ENCODE data around the gene DAPK1.
A peak's percentile ranks its signal among the peaks of the same experiment; 100 is the strongest.

Gene DAPK1

DNA sequence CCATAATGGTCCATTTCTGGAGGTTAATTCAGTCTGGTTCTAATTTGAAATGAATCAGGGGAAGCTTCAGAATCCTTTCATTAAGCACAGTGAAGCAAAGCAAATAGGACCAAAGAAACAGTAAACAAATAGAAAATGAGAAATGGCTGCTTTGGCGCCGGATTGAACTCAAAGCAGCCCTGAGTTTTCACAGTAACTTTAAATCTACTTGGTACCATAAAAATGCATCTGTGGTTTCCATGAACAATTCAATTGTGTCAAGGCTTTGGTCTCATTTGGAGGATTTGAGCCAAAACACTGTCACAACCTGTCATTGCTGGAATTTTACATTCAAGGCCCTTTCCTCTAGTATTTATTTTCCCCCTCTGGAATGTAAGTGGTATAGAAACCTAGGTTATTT, 25.9 kb upstream of the DAPK1 start:
- no peaks in the 10 kb centered on the region for H4K20me1 ChIP-seq
- no peak overlapping the region for H3K27ac ChIP-seq
- TF ChIP-seq Cebpa-rat (IDR thresholded peaks at IDR 0.05), result no peak
- no peak overlapping the region for H3K4me2 ChIP-seq
- no peaks in the 10 kb centered on the region for H3K36me3 ChIP-seq
- no peak overlapping the region for H3K4me3 ChIP-seq
- no peak overlapping the region for H3K9ac ChIP-seq
- no peaks in the 10 kb centered on the region for H3K9me3 ChIP-seq (replicated peaks in 1 of 11)
- H3K4me1 ChIP-seq, result no peaks in the 10 kb centered on the region
- H3K27me3 ChIP-seq, result no peaks in the 10 kb centered on the region

DNA sequence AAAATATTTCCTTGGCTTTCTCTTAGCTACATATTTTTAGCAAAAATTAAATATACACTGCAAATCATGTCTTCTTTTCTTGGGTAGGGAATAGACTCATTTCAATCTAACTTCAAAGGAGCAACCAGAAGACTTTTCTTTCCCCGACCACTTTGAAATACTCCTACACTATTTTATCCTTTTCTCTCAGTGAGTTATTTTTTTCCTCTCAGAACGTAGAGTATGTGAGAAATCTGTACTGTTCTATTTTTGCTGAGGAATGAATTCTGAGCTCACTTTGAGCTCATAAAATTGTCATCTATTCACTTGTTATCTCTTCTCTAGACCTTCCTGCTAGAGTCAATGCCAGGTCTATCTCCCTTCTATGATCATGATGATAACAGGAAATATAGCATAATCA, 22.2 kb upstream of the DAPK1 start:
- no peaks in the 10 kb centered on the region for H3K9me3 ChIP-seq (replicated peaks in 1 of 11)
- no peak overlapping the region for H3K27ac ChIP-seq
- H3K4me3 ChIP-seq, result no peak overlapping the region
- no peak overlapping the region for H3K4me2 ChIP-seq
- no peaks in the 10 kb centered on the region for H3K27me3 ChIP-seq
- no peaks in the 10 kb centered on the region for H3K36me3 ChIP-seq
- no peak overlapping the region for H3K9ac ChIP-seq
- TF ChIP-seq Cebpa-rat (IDR thresholded peaks at IDR 0.05), result no peak
- H4K20me1 ChIP-seq, result no peaks in the 10 kb centered on the region
- H3K4me1 ChIP-seq, result peaks cover 11 to 33% (median 22%) of the 10 kb centered on the region in 10 experiments

DNA sequence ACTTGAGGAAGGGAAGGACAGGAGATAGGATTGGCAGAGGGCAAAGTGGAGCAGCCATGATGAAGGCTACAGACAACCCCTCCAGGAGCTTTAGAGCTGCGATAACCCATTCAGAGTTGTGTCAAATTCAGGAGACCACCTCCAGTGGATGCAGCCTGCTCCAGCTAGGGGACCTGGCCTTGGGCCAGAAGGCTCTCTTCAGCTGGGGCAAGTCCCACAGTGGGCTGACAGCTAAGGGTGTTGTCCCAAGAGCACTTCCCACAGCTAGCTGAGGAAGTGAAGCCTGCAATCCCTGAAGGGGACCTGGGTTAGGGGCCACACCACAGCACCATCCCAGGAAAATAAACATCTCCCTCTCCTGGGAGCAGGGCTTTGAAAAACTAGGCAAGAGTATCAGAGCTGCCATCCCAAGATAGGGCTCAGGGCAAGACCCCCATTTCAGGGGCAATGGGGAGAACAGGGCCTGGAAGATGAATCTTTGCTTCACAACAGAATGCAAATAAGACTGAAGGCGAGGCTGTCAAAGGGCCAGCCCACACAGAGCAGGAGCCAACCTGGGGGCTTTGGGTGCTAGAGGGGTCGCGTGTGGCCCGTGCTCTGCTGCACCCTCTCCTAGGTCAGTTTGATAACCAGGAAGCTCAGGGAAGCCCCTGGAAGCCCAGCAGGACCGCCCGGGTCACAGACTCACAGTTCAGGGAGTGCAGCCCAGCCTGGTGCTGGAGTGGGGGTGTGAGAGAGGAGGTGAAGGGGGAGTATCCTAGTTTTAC, 19.3 kb upstream of the DAPK1 start:
- Histone ChIP-seq H3K9me3 (replicated peaks in 1 of 11) (no peaks in the 10 kb centered on the region), H3K9ac (no peak overlapping the region), H3K4me2 (peak overlapping the region in 7 of 11 experiments; percentile 8 to 82 (median 56); a peak in 11 of 22 replicates), H3K27ac (peak overlapping the region in 4 of 11 experiments; percentile 7 to 26 (median 12); a peak in 4 of 22 replicates), H3K27me3 (no peaks in the 10 kb centered on the region), H3K4me3 (no peak overlapping the region), H3K4me1 (peaks cover 11 to 44% (median 27%) of the 10 kb centered on the region in 10 experiments), H3K36me3 (no peaks in the 10 kb centered on the region), H4K20me1 (no peaks in the 10 kb centered on the region)
- no peak for TF ChIP-seq Cebpa-rat (IDR thresholded peaks at IDR 0.05)

- Histone ChIP-seq H3K4me2 (peak overlapping the region; percentile 48 to 82 (median 67)), H3K27me3 (no peaks in the 10 kb centered on the region), H3K9ac (peak overlapping the region in 9 of 11 experiments; percentile 39 to 68 (median 54); a peak in 17 of 22 replicates), H3K27ac (peak overlapping the region; percentile 65 to 89 (median 78); a peak in 21 of 22 replicates), H3K4me3 (no peak overlapping the region; a peak in 1 of 20 replicates), H3K9me3 (replicated peaks in 1 of 11) (no peaks in the 10 kb centered on the region), H4K20me1 (no peaks in the 10 kb centered on the region), H3K36me3 (no peaks in the 10 kb centered on the region), H3K4me1 (peaks cover 11 to 44% (median 27%) of the 10 kb centered on the region in 10 experiments)
- TF ChIP-seq Cebpa-rat (IDR thresholded peaks at IDR 0.05), result peak in 5 of 11 experiments; percentile 18 to 46 (median 36); a peak in 4 of 22 replicates
These were observed 17.9 kb upstream of the DAPK1 start for GRCh38 chr9:87479801-87480201.

DNA sequence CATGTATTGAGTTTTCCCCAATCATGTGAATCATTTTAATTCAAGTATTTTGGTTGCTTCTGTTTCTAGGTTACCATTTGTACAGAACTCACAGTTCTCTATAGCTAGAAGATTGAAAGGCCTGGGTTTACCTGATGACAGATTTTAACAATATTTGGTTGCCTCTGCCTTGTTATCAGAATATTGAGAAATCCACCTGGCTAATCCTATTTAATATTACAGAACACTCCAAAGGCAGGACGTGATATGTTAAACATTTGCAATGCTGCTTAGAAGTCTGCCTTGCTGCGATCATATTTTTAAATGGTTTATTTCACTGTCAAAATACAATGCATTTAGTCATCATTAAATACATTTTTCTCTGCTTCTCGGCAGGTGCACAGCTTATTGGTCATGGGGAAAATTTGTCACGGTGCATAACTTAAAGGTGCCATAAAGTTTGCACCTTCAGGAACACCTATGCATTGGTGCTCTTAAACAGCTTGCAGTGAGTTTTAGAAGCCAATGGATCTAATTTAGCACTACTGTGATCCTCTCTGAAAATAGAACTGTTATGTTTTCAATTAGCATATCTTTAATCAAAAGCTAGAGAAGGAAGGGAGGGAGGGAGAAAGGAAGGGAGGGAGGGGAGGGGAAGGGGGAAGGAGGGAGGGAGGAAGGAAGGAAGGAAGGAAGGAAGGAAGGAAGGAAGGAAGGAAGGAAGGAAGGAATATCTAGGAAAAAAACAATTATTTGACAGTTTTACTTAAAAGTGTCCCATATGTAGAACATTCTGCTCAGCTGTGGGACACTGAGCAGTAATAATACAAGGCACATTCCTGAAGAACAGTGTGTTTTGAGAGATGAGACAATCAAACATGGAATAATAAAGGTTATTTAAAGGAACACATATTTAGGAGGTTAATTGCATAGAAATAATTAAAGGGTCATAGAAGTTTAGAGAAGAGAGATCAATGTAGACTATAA, 15.5 kb upstream of the DAPK1 start:
- no peak for TF ChIP-seq Cebpa-rat (IDR thresholded peaks at IDR 0.05)
- H4K20me1 ChIP-seq, result no peaks in the 10 kb centered on the region

GRCh38 chr9:87490225-87490624, 7.4 kb upstream of the DAPK1 start:
- no peak for TF ChIP-seq Cebpa-rat (IDR thresholded peaks at IDR 0.05)
- Histone ChIP-seq H3K4me1 (peaks cover 5 to 56% (median 13%) of the 10 kb centered on the region in 10 experiments), H3K27ac (no peak overlapping the region), H3K9ac (no peak overlapping the region), H3K4me2 (no peak overlapping the region; a peak in 1 of 22 replicates), H3K4me3 (no peak overlapping the region), H3K27me3 (no peaks in the 10 kb centered on the region), H3K36me3 (no peaks in the 10 kb centered on the region), H4K20me1 (no peaks in the 10 kb centered on the region), H3K9me3 (replicated peaks in 1 of 11) (no peaks in the 10 kb centered on the region)

More for the DNA sequence above, 15.5 kb upstream of the DAPK1 start:
- Histone ChIP-seq H3K9me3 (replicated peaks in 1 of 11) (no peaks in the 10 kb centered on the region), H3K4me2 (no peak overlapping the region), H3K4me1 (peaks cover 11 to 44% (median 27%) of the 10 kb centered on the region in 10 experiments), H3K27me3 (no peaks in the 10 kb centered on the region), H3K4me3 (no peak overlapping the region), H3K9ac (no peak overlapping the region), H3K36me3 (no peaks in the 10 kb centered on the region), H3K27ac (no peak overlapping the region)

DNA sequence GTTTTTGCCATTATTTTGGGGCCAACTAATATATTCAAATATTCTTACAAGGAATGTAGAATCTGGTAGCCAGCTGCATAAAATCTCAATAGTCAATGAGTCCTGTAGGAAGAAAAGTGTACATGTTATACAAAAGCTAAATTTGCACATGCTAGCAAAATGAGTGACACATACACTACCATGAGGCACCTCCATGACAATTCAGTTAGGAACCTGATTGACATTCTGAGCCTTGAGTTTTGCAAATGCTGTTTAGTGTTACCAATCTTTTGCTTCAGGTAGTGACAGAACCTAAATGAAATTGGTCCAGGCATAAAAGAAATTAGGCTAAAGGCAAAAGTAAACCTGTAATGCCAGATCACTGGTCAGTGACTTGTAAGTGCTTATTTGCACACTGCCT, 6.8 kb upstream of the DAPK1 start:
- Histone ChIP-seq H3K4me3 (no peak overlapping the region), H3K4me2 (peak overlapping the region in 3 of 11 experiments; percentile 48 to 95 (median 88); a peak in 6 of 22 replicates), H3K36me3 (no peaks in the 10 kb centered on the region), H3K4me1 (peaks cover 12 to 63% (median 20%) of the 10 kb centered on the region in 10 experiments), H3K9me3 (replicated peaks in 1 of 11) (no peaks in the 10 kb centered on the region), H4K20me1 (no peaks in the 10 kb centered on the region), H3K27me3 (no peaks in the 10 kb centered on the region), H3K27ac (no peak overlapping the region), H3K9ac (no peak overlapping the region)
- no peak for TF ChIP-seq Cebpa-rat (IDR thresholded peaks at IDR 0.05)

- H3K9me3 ChIP-seq (replicated peaks in 1 of 11), result no peaks in the 10 kb centered on the region
- no peak overlapping the region for H3K27ac ChIP-seq
- no peaks in the 10 kb centered on the region for H4K20me1 ChIP-seq
- H3K4me3 ChIP-seq, result no peak overlapping the region
- H3K4me1 ChIP-seq, result peaks cover 15 to 69% (median 22%) of the 10 kb centered on the region in 10 experiments
- TF ChIP-seq Cebpa-rat (IDR thresholded peaks at IDR 0.05), result no peak
- no peak overlapping the region for H3K9ac ChIP-seq
- no peaks in the 10 kb centered on the region for H3K36me3 ChIP-seq
- H3K27me3 ChIP-seq, result peaks cover 0 to 5% (median 4%) of the 10 kb centered on the region in 11 experiments; a peak in 16 of 22 replicates
- peak overlapping the region in 3 of 11 experiments; percentile 48 to 95 (median 88); a peak in 6 of 22 replicates for H3K4me2 ChIP-seq
These were observed 6.1 kb upstream of the DAPK1 start for GRCh38 chr9:87491523-87491922.

- peak overlapping the region in 2 of 11 experiments; percentile 88 to 95; a peak in 4 of 22 replicates for H3K4me2 ChIP-seq
- H3K36me3 ChIP-seq, result no peaks in the 10 kb centered on the region
- H3K4me3 ChIP-seq, result no peak overlapping the region
- TF ChIP-seq Cebpa-rat (IDR thresholded peaks at IDR 0.05), result no peak
- peaks cover 4 to 16% (median 15%) of the 10 kb centered on the region in 11 experiments; a peak in 21 of 22 replicates for H3K27me3 ChIP-seq
- H3K9ac ChIP-seq, result no peak overlapping the region
- H3K4me1 ChIP-seq, result peaks cover 18 to 74% (median 27%) of the 10 kb centered on the region in 10 experiments
- no peak overlapping the region for H3K27ac ChIP-seq
- 0 out of 22 replicates have a peak, but pooled peaks cover 0 to 2% (median 0%) of the 10 kb centered on the region in 11 experiments for H4K20me1 ChIP-seq
- peaks cover 0 to 7% (median 4%) of the 10 kb centered on the region in 11 experiments; a peak in 14 of 22 replicates for H3K9me3 ChIP-seq (replicated peaks in 1 of 11)
These were observed 5.0 kb upstream of the DAPK1 start for GRCh38 chr9:87492642-87493041.

Measured in BLaER1 treated with 17β-estradiol and CSF1 and Interleukin-3, amounts not matched to agents 10 nM and 100 nM (cell line).